ENCODE measurements around the gene SLC34A1. TPM values are rescaled to one million over a fixed set of nuclear protein-coding genes. Genes with fewer than 3 reads are reported as not detected.

Gene SLC34A1
- total and polyA plus RNA-seq, 4 donors, result 0.23 to 1.0 (median 0.47) TPM

DNA sequence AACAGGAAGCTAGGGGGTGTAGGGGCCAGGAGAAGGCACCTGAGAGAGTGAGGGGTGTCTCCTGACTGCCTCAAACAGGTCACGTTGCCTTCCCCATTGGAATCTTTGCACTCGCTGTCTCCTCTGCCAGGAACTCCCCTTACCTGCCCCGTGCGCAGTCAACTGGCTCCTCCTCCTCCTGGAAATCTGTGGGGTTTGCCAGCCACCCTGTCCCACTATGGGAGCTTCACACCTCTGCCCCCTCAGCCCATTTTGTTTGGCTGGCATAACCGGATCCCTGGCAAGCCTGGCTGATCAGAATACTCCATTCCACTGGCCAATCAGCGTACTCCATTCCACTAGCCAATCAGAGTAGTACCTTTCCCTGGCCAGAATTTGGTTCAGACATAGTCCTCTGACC, 10.4 kb upstream of the SLC34A1 start:
- Histone ChIP-seq H3K9me3 (ENCODE audit: control insufficient read depth in 4 of 4, low read length in 3 of 4) (no peaks in the 10 kb centered on the region), H3K27me3 (ENCODE audit: control insufficient read depth in 4 of 4, insufficient read depth in 4 of 4, low read length in 3 of 4) (no peaks in the 10 kb centered on the region), H3K4me1 (ENCODE audit: control insufficient read depth in 4 of 4, insufficient read depth in 4 of 4, low read length in 3 of 4) (peaks cover 35 to 81% (median 60%) of the 10 kb centered on the region in 4 donors), H3K36me3 (ENCODE audit: control insufficient read depth in 4 of 4, insufficient read depth in 3 of 4, low read depth in 1 of 4, low read length in 3 of 4) (no peaks in the 10 kb centered on the region), H3K27ac (ENCODE audit: low read depth in 1 of 2, low read length in 2 of 2) (peak overlapping the region; percentile 74 to 75), H3K4me3 (ENCODE audit: low read depth in 1 of 3, low read length in 3 of 3) (no peak overlapping the region), H3K9ac (ENCODE audit: low read depth in 1 of 2, low read length in 2 of 2) (no peak overlapping the region)
- WGBS, result 35% methylated on average over 6 of the region's 6 CpGs
- DNase-seq (ENCODE audit: low spot score), result no peak
- TF ChIP-seq RAD21 (IDR thresholded peaks at IDR 0.05) (peak in 1 of 2 donors; percentile 21), SP1 (IDR thresholded peaks at IDR 0.05) (peak; percentile 74), FOXA1 (IDR thresholded peaks at IDR 0.05) (peak; percentile 31), HNF4A (conservative IDR thresholded peaks at IDR 0.05) (peak; percentile 53 to 77), GABPA (IDR thresholded peaks at IDR 0.05 in 1 of 2, conservative IDR thresholded peaks at IDR 0.05 in 1 of 2) (peak in 1 of 2 donors; percentile 54), YY1 (IDR thresholded peaks at IDR 0.05) (peak; percentile 92), EGR1 (IDR thresholded peaks at IDR 0.05; ENCODE audit: low read depth in 2 of 2) (peak in 1 of 2 donors; percentile 70), RXRA (IDR thresholded peaks at IDR 0.05) (peak; percentile 70 to 80), NR2F2 (IDR thresholded peaks at IDR 0.05) (no peak), JUND (IDR thresholded peaks at IDR 0.05) (peak in 1 of 2 donors; percentile 32), TAF1 (conservative IDR thresholded peaks at IDR 0.05) (no peak), FOXA2 (IDR thresholded peaks at IDR 0.05) (peak; percentile 10), HNF4G (IDR thresholded peaks at IDR 0.05) (no peak)
- TF ChIP-seq, protein P1, sequence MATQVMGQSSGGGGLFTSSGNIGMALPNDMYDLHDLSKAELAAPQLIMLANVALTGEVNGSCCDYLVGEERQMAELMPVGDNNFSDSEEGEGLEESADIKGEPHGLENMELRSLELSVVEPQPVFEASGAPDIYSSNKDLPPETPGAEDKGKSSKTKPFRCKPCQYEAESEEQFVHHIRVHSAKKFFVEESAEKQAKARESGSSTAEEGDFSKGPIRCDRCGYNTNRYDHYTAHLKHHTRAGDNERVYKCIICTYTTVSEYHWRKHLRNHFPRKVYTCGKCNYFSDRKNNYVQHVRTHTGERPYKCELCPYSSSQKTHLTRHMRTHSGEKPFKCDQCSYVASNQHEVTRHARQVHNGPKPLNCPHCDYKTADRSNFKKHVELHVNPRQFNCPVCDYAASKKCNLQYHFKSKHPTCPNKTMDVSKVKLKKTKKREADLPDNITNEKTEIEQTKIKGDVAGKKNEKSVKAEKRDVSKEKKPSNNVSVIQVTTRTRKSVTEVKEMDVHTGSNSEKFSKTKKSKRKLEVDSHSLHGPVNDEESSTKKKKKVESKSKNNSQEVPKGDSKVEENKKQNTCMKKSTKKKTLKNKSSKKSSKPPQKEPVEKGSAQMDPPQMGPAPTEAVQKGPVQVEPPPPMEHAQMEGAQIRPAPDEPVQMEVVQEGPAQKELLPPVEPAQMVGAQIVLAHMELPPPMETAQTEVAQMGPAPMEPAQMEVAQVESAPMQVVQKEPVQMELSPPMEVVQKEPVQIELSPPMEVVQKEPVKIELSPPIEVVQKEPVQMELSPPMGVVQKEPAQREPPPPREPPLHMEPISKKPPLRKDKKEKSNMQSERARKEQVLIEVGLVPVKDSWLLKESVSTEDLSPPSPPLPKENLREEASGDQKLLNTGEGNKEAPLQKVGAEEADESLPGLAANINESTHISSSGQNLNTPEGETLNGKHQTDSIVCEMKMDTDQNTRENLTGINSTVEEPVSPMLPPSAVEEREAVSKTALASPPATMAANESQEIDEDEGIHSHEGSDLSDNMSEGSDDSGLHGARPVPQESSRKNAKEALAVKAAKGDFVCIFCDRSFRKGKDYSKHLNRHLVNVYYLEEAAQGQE (IDR thresholded peaks at IDR 0.05), result peak; percentile 76
- TF ChIP-seq, protein P2, sequence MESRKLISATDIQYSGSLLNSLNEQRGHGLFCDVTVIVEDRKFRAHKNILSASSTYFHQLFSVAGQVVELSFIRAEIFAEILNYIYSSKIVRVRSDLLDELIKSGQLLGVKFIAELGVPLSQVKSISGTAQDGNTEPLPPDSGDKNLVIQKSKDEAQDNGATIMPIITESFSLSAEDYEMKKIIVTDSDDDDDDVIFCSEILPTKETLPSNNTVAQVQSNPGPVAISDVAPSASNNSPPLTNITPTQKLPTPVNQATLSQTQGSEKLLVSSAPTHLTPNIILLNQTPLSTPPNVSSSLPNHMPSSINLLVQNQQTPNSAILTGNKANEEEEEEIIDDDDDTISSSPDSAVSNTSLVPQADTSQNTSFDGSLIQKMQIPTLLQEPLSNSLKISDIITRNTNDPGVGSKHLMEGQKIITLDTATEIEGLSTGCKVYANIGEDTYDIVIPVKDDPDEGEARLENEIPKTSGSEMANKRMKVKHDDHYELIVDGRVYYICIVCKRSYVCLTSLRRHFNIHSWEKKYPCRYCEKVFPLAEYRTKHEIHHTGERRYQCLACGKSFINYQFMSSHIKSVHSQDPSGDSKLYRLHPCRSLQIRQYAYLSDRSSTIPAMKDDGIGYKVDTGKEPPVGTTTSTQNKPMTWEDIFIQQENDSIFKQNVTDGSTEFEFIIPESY (IDR thresholded peaks at IDR 0.05), result peak; percentile 55
- TF ChIP-seq, protein P3, sequence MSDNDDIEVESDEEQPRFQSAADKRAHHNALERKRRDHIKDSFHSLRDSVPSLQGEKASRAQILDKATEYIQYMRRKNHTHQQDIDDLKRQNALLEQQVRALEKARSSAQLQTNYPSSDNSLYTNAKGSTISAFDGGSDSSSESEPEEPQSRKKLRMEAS (IDR thresholded peaks at IDR 0.05), result peak; percentile 76
- TF ChIP-seq, protein P4, sequence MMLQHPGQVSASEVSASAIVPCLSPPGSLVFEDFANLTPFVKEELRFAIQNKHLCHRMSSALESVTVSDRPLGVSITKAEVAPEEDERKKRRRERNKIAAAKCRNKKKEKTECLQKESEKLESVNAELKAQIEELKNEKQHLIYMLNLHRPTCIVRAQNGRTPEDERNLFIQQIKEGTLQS (IDR thresholded peaks at IDR 0.05), result no peak
- TF ChIP-seq, protein P5, sequence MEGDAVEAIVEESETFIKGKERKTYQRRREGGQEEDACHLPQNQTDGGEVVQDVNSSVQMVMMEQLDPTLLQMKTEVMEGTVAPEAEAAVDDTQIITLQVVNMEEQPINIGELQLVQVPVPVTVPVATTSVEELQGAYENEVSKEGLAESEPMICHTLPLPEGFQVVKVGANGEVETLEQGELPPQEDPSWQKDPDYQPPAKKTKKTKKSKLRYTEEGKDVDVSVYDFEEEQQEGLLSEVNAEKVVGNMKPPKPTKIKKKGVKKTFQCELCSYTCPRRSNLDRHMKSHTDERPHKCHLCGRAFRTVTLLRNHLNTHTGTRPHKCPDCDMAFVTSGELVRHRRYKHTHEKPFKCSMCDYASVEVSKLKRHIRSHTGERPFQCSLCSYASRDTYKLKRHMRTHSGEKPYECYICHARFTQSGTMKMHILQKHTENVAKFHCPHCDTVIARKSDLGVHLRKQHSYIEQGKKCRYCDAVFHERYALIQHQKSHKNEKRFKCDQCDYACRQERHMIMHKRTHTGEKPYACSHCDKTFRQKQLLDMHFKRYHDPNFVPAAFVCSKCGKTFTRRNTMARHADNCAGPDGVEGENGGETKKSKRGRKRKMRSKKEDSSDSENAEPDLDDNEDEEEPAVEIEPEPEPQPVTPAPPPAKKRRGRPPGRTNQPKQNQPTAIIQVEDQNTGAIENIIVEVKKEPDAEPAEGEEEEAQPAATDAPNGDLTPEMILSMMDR (IDR thresholded peaks at IDR 0.05; ENCODE audit: low read depth, low read length, missing input control), result peak; percentile 6
